CD4-positive, alpha-beta T cell treated with Interleukin-10 for 1 hour (primary cell): ENCODE measurements around the gene PRDM5.

Experiments
- DNase-seq: peaks from one replicate; pipeline ENCODE4 v3.0.0-alpha.2; 2020

Gene PRDM5

GRCh38 chr4:120815361-120815760 is 107.2 kb downstream of the PRDM5 start:
- no peak for DNase-seq

- DNase-seq, result no peak
Observed at GRCh38 chr4:120814886-120815285, 107.6 kb downstream of the PRDM5 start.

- no peak for DNase-seq
Observed at GRCh38 chr4:120812216-120812615, 110.3 kb downstream of the PRDM5 start.

GRCh38 chr4:120809518-120809917 is 113.0 kb downstream of the PRDM5 start:
- DNase-seq, result no peak

- DNase-seq, result no peak
Observed at GRCh38 chr4:120808475-120809141, 113.9 kb downstream of the PRDM5 start.

GRCh38 chr4:120801137-120801758 is 121.3 kb downstream of the PRDM5 start:
- no peak for DNase-seq

- no peak for DNase-seq
Observed at GRCh38 chr4:120798570-120798969, 124.0 kb downstream of the PRDM5 start.

GRCh38 chr4:120796271-120796670 is 126.3 kb downstream of the PRDM5 start:
- DNase-seq, result no peak

- no peak for DNase-seq
Observed at GRCh38 chr4:120785202-120785601, 137.3 kb downstream of the PRDM5 start.

GRCh38 chr4:120777459-120777858 is 145.1 kb downstream of the PRDM5 start:
- no peak for DNase-seq

- DNase-seq, result no peak
Observed at GRCh38 chr4:120775431-120775830, 147.1 kb downstream of the PRDM5 start.

GRCh38 chr4:120773641-120774040 is 148.9 kb downstream of the PRDM5 start:
- no peak for DNase-seq

- DNase-seq, result no peak
Observed at GRCh38 chr4:120771907-120772306, 150.6 kb downstream of the PRDM5 start.

- no peak for DNase-seq
Observed at GRCh38 chr4:120770897-120771296, 151.6 kb downstream of the PRDM5 start.

GRCh38 chr4:120769227-120769626 is 153.3 kb downstream of the PRDM5 start:
- no peak for DNase-seq

- no peak for DNase-seq
Observed at GRCh38 chr4:120765260-120765680, 157.3 kb downstream of the PRDM5 start.

GRCh38 chr4:120763650-120764049 is 158.9 kb downstream of the PRDM5 start:
- DNase-seq, result no peak

GRCh38 chr4:120761070-120761469 is 161.5 kb downstream of the PRDM5 start:
- DNase-seq, result no peak

- no peak for DNase-seq
Observed at GRCh38 chr4:120760047-120760446, 162.5 kb downstream of the PRDM5 start.

GRCh38 chr4:120755864-120756263 is 166.7 kb downstream of the PRDM5 start:
- no peak for DNase-seq

GRCh38 chr4:120754590-120754989 is 167.9 kb downstream of the PRDM5 start:
- no peak for DNase-seq

- DNase-seq, result no peak
Observed at GRCh38 chr4:120753854-120754253, 168.7 kb downstream of the PRDM5 start.

GRCh38 chr4:120750152-120750525 is 172.4 kb downstream of the PRDM5 start:
- DNase-seq, result no peak

- no peak for DNase-seq
Observed at GRCh38 chr4:120749445-120750151, 172.9 kb downstream of the PRDM5 start.
